Measurements from ENCODE around the gene NECTIN1. TPM values are rescaled to one million over a fixed set of nuclear protein-coding genes. Genes with fewer than 3 reads are reported as not detected.

NECTIN1 gene
- total and polyA plus RNA-seq, 2 donors (not counting 3 experiments of a cell fraction or from before 2014, with no cell fraction given): 10.8 to 23.6 TPM

GRCh38 chr11:119776031-119776636, 47.1 kb upstream of the NECTIN1 start:
- Histone ChIP-seq H3K27ac (ENCODE audit: insufficient read depth, low read depth, low read length) (no peak overlapping the region), H3K9ac (replicated peaks; ENCODE audit: extremely low read depth, insufficient read depth, low read length) (no peak overlapping the region), H4K20me1 (replicated peaks; ENCODE audit: control insufficient read depth, extremely low read depth, insufficient read depth, low read length) (no peaks in the 10 kb centered on the region), H3K4me3 (replicated peaks in 1 of 3; ENCODE audit: insufficient read depth in 1 of 3, low read depth in 1 of 3, low read length in 3 of 3) (no peak overlapping the region), H3K9me3 (replicated peaks; ENCODE audit: control insufficient read depth, insufficient read depth, low read length) (no peaks in the 10 kb centered on the region), H3K36me3 (ENCODE audit: control insufficient read depth in 2 of 2, extremely low read depth in 1 of 2, insufficient read depth in 2 of 2, low read length in 2 of 2) (no peaks in the 10 kb centered on the region), H2AFZ (ENCODE audit: low read depth, low read length) (no peak overlapping the region), H3K79me2 (ENCODE audit: control insufficient read depth, insufficient read depth, low read length) (no peaks in the 10 kb centered on the region), H3K27me3 (ENCODE audit: control insufficient read depth in 2 of 2, insufficient read depth in 2 of 2, low read length in 2 of 2) (no peaks in the 10 kb centered on the region), H3K4me1 (ENCODE audit: control insufficient read depth, extremely low read depth, insufficient read depth, low read length) (no peaks in the 10 kb centered on the region), H3K4me2 (ENCODE audit: insufficient read depth, low read length) (no peak overlapping the region), H3K9me1 (replicated peaks; ENCODE audit: control insufficient read depth, extremely low read depth, insufficient read depth, low read length) (no peaks in the 10 kb centered on the region)
- dilution Hi-C loops (cut with MboI; ENCODE audit: extremely low pct_ligation_motif_present, low sequenced_read_pairs) (no loop called here), intact Hi-C loops (cut with micrococcal nuclease) (no loop called here)
- ChIA-PET CTCF (no interaction called here), POLR2A (no interaction called here)
- BruUV-seq (replicated peaks): no TSS peak
- TF ChIP-seq GATA2 (IDR thresholded peaks at IDR 0.05; ENCODE audit: insufficient read depth, insufficient read length, low read depth, low read length) (no peak), POLR2AphosphoS5 (IDR thresholded peaks at IDR 0.05; ENCODE audit: insufficient read depth, low read depth, low read length) (no peak), MAX (IDR thresholded peaks at IDR 0.05; ENCODE audit: insufficient read depth, insufficient read length) (no peak), CTCF (IDR thresholded peaks at IDR 0.05; ENCODE audit: extremely low read depth in 1 of 2, insufficient read depth in 1 of 2, low read depth in 1 of 2, low read length in 2 of 2) (no peak), FOS (IDR thresholded peaks at IDR 0.05; ENCODE audit: borderline replicate concordance, insufficient read depth, low read length) (no peak), POLR2A (IDR thresholded peaks at IDR 0.05; ENCODE audit: low read depth, low read length) (no peak), MYC (IDR thresholded peaks at IDR 0.05; ENCODE audit: low read depth, low read length) (no peak), JUN (IDR thresholded peaks at IDR 0.05; ENCODE audit: borderline replicate concordance, insufficient read depth, insufficient read length, low read depth) (no peak), EZH2 (IDR thresholded peaks at IDR 0.05; ENCODE audit: borderline replicate concordance, low read depth, low read length, severe bottlenecking) (no peak)
- no peak for DNase-seq (ENCODE audit: low read depth, low spot score)
- no peak for FAIRE-seq

Data from endothelial cell of umbilical vein (primary cell).